SHP77 treated with DMSO at 0.1 percent for 48 hours (cell line): ENCODE data around the gene TMEM134.
"Not testable (repeated sequence)": the region's sequence is repeated elsewhere in the genome, so short reads cannot be mapped to it uniquely, and the experiment has no call there.

ENCODE experiments used
- DNase-seq: peaks from one replicate; lab custom pipeline; 2025; lab: John Stamatoyannopoulos, UW

The TMEM134 gene, protein sequence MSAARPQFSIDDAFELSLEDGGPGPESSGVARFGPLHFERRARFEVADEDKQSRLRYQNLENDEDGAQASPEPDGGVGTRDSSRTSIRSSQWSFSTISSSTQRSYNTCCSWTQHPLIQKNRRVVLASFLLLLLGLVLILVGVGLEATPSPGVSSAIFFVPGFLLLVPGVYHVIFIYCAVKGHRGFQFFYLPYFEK

DNA sequence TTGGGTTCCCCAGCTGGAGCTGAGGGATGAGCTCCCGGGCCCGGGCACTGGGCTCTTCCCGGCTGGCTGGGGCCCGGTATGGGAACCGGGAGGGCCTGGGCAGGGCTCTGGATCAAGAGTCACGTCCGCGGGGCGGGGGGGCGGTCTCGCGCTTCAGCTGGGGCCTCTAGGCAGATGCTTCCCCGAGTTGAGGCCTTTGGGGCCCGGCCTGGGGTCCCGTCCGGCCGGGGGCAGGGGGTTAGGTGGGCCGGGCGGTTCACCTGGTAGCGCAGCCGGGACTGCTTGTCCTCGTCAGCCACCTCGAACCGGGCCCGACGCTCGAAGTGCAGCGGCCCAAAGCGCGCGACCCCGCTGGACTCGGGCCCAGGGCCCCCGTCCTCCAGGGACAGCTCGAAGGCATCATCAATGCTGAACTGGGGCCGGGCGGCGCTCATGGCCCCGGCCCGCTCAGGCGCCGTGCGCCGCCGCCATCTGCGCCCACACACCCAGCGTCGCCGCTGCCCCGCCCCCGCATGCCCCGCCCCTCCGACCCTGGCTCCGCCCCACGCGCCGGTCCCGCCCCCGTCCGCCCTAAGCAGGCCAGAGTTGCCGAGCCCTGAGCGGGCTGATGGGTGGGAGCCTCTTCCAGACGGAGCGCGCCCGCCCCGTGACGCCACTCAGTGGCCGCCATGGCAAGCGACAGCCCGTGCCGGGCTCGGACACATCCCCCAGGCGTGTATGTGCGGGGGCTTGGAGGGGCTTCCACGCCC is at the start of gene TMEM134:
TSS of gene TMEM134 (minus strand) at position 493 of the 749 bp plus-strand sequence. CDS start at position 434, 59 bp downstream.
- peak; percentile 75 for DNase-seq

DNA sequence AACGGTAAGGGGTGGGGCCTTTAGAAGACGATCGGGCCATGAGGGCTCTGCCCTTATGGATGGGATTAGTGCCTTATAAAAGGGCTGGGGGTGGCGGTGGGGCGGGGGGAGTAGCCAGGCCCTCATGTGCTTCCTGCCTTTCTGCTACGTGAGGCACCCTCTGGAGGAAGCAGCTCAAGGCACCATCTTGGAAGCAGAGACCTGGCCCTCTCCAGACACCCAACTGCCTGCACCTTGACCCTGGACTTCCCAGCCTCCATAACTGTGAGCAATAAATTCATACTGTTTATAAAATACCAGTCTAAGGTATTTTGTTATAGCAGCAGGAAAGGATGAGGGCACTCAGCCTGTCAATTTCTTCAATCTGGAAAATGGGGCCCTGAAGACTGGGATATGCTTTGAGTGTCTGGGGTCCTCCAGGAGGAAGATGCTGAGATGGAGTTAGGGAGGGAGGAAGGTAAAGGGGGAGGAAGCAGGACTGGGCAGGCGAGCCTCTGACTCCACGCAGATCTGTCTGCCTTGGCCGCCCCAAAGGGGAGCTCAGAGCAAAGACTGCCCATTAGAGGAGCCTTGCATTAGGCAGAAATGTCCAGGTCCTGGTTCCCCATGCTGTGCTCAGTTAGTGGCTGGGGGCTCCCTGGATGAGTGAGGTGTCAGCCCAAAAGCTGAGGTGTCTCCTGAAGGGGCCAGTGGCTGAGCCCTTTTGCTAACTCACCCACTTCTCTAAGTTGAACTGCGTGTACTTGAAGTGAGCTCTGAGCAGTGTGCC is 48.9 kb upstream of the TMEM134 start:
- DNase-seq, result no peak

DNA sequence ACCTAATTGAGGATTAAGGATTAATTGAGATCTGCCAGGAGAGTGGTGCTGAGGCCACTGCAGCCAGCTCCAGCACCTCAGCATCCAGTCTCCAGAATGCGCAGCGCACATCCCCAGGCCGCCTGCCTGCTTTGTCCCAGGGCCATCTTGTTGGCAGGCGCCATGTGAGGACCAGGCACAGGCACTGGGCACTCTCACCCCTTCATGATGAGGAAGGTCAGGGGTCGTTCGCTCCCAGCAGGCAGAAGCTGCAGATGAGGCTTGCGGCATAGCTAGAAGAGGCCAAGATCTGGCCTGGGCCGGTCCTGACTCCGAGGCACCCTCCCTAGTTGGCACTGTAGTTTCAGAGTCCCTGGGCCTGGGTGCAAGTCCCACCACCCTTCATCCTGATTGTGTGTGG is 47.8 kb upstream of the TMEM134 start:
- no peak for DNase-seq

DNA sequence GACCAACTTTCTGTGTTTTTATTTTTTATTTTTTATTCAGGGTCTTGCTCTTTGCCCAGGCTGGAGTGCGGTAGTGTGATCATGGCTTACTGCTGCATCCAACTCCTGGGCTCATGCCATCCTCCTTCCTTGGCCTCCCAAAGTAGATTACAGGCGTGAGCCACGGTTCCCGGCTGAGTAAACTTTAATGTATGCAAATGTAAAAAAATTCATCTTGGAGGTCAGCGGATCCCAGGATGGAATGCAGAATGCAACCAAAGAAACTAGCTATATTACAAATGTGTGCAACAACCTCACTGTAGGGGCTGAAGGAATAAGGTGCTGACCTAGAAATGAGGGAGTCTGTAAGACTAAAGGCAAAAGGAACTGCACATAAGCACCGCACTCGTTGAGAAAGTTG is 45.1 kb upstream of the TMEM134 start:
- no peak for DNase-seq

DNA sequence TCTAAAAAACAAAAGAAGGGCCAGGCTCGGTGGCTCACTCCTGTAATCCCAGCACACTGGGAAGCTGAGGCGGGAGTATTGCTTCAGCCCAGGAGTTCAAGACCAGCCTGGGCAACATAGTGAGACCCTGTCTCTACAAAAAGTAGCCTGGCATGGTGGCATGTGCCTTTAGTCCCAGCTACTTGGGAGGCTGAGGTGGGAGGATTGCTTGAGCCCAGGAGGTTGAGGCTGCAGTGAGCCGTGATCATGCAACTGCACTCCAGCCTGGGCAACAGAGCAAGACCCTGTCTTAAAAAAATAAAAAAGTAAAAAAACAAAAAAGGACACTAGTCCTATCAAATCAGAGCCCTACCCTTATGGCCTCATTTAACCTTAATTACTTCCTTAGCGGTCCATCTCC is 42.5 kb upstream of the TMEM134 start:
- DNase-seq, result not testable (repeated sequence)

DNA sequence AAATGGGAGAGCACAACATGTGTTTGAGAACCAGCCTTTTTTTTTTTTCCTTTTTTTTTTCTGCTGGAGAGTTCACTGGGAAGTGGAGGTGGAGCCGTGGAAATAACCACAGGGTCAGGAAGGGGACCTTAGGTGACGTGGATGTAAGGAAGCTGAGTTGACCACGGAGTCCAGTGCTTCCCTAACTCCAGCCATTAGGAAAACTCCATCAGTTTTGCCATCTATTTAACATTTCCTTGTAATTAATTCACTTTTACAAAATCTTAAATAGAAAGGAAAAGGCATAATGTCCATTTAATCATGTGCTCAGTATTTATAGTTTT is 40.9 kb upstream of the TMEM134 start:
- no peak for DNase-seq

DNA sequence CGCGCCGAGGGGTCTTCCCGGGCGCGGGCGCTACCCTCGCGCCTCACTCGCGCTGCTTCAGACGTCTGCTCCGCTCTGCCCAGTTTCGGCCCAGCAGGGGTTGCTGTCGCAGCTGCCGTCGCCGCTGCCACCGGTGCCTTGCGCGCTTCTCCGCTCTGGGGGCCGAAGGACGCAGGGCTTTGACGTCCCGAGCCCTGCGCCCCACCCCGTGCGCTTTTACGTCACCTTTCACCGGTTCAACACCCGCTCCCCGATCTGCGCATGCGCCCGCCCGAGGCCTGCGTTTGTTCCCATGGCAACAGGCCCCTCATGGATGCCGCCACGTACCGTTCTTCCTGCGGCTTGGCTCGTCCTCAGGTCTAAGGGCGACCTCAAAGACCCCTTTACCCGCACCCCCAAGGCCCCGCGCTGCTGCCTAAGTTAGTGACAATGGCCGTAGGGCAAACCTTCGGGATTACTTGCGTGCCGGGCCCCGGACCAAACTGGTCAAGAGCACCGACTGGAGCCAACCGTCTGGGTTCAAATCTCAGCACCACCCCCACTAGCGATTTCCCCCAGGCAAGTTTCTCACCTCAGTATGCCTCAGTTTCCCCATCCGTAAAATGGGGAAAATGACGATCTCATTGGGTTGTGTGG is 39.6 kb upstream of the TMEM134 start:
- DNase-seq, result peak; percentile 97

DNA sequence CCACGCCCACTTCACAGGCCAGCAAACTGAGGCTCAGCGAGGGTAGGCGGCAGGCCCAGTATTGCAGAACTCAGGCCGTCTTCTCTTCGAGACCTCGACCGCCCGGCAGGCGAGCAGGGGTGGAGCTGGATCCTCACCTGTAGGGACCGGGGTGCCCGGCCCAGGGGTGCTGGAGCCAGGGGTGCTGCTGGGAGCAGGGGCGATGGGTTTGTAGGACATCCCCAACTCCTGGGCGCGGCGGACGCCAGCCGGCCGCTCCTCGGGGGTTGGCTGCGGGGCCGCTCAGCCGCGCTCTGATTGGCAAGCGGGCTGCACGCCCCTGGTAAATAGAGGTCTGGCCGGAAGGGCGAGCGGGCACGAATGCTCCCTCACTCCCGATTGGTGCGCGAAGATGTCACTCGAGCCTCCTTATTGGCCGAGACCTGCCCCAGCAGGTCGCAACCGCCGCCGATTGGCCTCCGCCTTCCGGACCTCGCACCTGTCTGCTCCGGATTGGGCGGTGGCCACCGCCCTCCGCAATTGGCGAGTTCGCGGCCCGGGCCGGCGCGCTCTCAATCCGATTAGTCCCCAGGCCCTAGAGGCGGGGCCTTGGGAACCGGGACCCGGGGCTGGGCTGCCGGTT is 38.9 kb upstream of the TMEM134 start, which contains the start of gene CDK2AP2:
TSS of gene CDK2AP2 (minus strand) at position 299 of the 622 bp plus-strand sequence. CDS start at position 219, 80 bp downstream.
- peak; percentile 98 for DNase-seq

DNA sequence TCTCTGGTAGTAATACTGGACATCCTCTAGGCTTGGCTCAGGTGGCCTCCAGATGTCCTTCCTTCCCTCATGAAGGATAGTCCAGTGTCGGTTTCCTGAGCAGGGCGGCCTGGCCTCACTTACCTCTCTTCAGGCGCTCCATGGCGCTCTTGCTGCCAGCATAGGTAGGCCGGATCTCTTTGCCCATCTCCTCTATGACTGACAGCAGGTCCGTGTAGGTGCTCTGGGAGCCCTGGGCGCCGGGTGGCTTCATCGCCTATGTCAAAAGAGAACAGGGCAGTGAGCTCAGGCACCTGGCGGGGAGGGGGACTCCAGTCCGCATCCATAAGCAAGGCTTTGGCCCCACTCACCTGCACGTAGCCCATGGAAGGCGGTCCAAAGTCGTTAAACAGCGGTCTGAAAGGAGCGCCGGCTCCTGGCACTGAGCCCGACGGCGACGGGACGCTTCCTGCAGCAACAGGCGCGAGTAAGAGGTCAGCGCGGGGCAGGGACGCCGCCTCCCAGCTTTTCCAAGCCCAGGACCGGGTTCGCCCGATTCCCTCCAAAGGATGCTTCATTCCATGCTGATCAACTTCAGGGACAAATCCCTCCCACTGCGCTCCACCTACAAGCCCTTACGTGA is 38.3 kb upstream of the TMEM134 start:
- no peak for DNase-seq

DNA sequence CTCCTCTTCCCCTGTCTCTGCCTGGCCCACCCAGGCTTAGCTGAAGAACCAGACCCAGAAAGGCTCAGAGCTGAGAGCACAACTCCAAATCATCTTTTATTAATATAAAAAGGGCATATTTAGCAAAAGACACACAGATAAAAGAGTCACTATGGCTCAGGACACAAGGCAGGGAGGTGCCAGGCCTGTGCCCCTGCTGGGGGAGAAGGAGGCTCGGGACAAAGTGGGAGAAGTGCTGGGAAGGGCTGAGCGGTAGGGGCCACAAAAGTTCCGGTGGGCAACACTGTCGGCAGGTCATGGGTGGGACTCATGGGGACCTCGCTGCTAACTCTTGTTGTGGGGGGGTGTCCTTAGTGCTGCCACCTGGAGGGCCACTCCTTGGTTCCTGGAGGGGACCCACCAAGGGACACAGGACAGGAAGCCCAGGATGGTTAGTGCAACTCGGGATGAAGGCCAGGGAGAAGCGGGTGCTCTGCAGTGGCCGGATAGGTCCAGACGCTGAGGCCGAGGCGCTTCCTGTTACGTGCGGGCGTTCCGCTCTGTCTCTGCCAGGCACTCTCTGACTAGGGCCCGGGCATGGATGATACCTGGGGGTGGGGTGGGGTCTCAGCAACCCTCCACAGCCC is 37.5 kb upstream of the TMEM134 start:
- DNase-seq, result no peak

DNA sequence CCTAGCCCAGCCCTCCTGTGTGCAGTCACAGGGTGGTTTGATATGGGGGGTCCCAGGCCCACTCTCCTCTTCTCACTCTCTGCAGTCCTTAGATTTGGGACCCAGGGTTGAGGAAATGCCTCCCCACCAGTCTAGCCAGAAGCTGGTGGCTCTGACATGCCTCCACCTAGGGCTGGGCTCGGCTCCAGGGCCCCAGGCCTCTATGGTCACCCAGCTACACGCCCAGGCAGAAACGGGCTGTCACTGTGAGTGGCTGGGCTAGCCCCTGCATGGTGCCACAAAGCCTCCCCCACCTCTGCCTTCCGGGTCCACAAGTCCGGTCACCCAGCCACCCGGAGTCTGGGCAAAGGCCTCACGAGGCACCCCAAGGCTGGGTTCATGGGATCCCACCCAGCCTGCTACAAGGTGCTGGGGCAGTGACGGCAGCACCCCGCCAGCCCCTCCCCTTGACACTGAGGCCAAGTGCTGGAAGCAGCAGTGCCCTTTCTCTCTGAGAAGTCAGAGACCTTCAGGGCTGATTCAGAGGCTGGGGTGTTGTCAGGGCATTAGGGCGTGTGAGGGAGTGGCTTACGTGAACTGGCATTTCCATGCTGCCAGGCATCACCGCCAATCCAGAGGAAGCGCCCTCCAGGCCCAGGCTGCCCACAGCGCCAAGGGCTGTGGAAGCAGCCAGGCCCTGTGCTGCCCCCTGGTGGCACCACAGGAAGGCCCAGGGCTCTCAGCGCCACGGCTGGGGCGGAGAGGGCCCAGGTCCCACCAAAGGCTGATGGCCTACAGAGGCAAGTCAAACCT is 36.8 kb upstream of the TMEM134 start:
- peak; percentile 84 for DNase-seq

DNA sequence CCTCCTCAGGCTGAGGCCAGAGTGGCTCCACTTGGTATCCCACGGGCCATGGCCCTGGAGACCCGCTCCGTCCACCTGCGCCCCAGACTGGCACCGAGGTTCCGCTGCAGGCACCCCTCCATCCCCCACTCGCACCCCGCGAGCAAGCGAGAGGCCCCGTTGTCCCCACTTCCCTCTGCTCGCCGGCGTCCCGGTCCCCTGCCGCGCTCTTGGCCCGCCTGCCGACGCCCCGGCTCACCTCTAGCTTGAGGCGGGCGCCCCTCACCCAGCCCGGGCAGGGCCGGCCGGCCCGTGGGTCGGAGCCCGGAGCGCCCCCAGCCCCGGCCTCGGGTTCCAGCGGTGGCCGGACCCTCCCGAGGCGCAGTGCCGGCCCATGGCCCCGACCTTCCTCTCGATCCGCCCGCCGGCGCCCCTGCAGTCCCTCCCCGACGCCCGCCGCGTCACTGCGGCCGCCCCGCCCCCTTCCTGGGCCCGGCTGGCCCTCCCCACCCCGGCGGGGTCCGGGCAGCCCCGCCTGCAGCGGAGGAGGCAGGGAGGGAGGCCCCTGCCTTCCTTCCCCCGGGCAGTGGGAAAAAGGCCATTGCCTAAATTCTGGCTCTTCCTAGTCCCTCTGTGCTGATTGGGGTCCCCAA is 36.0 kb upstream of the TMEM134 start, which contains the start of gene PITPNM1:
TSS of gene PITPNM1 (minus strand) at position 414 of the 632 bp plus-strand sequence. CDS start 1,183 bp downstream, outside the sequence.
- no peak for DNase-seq

DNA sequence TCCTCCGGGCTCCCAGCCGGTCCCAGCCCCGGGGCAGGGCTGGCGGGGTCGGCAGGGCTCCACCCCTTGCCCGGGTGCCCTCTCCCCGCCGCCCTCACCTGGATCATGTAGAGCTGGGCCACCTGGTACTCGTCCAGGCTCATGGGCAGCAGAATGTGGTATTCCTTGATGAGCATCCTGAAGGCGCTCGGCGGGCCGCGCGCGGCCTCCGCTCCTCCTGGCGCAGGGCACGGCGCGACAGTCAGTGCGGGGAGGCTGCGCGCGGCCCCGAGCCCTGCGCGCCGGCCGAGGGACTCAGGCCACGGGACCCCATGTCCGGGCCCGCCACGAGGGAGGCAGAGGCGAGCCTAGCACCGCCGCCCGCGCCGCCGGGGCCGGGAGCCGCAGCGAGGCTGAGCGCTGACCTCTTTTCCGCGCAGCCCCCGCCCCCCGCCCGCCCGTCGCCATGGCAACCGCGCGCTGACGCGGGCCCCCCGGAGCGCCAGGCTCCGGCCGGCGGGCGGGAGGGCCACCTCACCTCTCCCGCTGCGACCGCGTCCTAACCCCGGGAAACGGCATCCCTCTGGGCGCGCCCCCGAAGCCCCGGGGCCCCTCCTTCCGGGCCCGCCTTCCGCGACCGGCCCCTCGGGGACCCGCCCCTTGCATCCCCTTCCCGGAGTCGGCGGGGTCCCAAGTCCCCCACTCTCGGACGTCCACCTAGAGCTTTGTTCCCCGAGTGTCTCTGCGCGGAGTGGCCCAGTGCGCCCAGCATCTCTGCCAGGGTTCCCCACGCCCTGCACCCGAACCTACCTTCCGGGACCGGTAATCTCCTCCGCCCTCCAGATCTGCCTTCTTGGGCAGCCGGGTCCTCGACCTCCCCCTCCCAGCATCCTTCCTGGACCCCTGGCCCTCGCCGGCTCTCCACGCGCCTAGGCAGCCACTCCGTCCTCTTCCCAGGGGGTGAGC is 35.2 kb upstream of the TMEM134 start:
- DNase-seq, result no peak

DNA sequence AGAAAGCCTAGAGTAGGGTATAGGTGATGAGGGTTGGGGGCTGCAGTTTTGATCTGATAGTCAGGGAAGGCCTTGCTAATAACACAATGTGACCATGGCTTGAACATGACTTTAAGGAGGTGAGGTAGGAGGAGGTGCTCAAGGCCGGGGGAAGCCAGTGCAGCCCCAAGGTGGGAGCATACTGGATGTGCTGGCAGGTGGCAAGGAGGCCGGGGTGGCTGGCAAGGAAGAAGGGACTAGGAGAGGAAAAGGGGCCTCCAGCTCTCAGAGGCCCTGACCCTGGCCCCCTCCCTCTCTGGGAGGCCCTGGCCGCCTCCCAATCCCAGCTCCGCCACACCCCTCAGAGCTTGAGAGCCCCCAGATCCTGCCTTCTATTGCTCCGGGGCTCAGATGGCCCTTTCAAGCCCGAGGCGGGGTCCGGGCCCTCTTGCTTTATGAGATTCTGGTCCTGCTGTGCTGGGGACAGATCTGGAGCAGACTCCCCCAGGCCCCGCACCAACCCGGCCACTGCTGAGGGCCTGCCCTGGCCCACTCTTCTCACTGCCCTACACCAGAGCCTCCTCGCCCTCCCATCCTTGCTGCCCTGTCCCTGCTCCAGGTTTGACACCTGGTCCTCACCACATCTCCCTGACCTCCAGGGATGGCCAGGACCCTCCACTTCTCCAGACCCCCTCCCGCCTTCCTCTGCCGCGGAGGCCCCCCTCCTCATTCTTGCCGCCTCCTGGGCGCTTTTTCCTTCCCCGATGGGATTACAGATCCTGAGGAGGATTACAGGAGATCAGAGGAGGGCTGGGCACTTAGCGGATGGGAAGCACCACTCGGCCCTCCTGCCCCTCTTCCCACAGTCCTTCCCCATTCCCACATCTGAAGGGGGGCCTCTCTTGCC is 34.3 kb upstream of the TMEM134 start:
- no peak for DNase-seq

DNA sequence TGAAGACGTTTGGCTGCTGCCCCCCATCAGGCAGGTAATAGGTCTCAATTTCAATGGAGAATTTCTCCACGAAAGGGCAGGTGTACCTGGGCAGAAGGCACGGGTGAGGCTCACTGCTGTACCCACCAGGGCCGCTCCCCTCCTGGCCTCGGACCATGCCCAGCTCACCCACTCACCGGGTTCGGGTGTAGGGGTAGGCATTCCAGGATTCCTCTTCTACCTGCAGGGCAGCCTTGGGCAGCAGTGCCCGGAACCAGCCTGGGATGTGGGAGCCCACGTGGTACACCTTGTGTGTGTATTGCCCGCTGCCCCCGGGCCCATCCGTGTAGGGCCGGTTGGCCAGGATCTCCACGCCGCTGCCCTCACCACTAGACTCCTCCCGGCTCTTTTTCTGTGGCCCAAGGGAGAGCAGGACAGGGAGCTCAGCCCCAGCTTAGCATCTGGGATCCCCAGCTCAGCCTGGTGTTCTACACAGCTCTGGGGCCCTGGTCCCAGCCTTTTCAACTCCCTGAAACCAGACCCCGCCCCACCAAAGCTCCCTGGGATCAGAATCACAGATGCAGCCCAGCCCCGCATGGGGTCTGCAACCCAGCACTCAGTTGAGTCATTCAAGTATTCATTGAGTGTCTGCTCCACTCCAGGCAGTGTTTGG is 33.4 kb upstream of the TMEM134 start:
- DNase-seq, result no peak

DNA sequence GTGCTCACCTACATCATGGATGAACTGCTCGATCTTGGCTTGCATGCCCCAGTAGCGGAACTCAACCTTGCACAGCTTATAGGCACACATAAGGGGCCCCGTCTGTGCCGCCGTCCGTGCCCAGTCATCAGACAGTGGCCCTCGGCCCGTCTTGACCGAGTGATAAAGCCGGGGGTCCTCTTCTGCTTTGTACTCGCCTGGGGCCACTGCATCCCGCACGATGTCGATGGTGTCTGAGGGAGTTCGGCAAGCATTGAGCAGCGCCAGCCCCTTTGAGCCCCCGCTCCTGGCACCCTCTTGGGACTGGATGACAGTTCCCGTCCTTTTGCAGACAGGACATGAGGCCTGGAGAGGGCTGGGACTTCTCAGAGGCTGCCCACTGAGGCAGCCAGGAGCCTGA is 32.8 kb upstream of the TMEM134 start:
- DNase-seq, result no peak
